GM12865 (cell line): ENCODE results near the gene CPTP.

Experiments used
- DNase-seq: peaks from one replicate; pipeline ENCODE4 v3.0.0; 2010; ENCODE audit warnings: low read depth
- H3K4me3 ChIP-seq: 2 replicates; pipeline ENCODE4 v1.5.1; 2011; ENCODE audit warnings: mild to moderate bottlenecking, low read depth, low read length, control low read depth
- TF ChIP-seq, protein P1 (sequence below): IDR thresholded peaks from 2 replicates; pipeline ENCODE4 v1.5.1; 2011; ENCODE audit warnings: low read length, control low read depth, low read depth, inconsistent platforms; ENCODE audit not compliant: insufficient read depth; ENCODE audit errors: missing control alignments

CPTP gene

DNA sequence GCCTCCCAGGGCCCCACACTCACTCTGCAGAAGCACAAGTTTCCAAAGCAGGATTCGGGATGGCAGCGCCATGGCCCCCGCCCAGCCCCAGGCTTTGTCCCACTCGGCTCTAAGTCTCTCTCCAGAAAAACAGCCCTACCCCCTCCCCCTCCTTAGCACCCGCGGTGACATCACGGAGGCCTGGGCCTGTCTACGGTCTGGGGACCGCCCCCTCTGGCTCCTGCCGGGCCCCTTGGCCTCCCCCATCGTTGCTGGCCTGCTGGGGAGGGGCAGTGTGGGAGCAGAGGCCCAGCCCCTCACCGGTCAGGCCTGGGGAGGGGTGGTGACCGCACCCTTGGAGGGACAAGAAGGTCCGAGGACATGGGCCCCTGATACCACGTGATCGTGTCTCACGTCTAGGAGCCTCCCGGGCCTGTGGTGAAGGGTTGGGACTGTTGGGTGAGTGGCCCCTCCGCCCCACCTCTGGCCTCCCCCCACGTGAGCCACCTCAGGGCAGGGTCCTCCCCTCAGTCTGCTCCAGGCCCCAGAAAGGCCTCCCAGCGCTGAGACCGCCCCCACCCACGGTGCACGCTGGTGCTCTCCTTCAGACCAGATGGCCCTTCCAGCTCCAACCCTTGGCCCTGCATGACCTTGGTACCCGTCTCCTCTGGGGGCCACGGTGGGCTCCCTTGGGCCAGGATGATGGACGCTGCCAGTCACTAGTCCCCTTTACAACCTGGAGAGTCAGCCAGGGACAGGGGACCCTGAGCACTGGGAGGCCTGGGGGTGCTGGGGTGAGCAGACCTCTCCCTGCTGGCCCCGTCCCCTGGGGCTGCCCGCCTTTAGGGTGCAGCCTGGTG is 34.0 kb downstream of the CPTP start, which contains the start of gene MXRA8:
MXRA8 (minus strand) TSS at position 123 of the 839 bp plus-strand sequence; CDS start at position 72, 51 bp downstream.
- TF ChIP-seq, protein P1, sequence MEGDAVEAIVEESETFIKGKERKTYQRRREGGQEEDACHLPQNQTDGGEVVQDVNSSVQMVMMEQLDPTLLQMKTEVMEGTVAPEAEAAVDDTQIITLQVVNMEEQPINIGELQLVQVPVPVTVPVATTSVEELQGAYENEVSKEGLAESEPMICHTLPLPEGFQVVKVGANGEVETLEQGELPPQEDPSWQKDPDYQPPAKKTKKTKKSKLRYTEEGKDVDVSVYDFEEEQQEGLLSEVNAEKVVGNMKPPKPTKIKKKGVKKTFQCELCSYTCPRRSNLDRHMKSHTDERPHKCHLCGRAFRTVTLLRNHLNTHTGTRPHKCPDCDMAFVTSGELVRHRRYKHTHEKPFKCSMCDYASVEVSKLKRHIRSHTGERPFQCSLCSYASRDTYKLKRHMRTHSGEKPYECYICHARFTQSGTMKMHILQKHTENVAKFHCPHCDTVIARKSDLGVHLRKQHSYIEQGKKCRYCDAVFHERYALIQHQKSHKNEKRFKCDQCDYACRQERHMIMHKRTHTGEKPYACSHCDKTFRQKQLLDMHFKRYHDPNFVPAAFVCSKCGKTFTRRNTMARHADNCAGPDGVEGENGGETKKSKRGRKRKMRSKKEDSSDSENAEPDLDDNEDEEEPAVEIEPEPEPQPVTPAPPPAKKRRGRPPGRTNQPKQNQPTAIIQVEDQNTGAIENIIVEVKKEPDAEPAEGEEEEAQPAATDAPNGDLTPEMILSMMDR = no peak
- H3K4me3 ChIP-seq = no peak within 1 kb of the TSS
- no peak for DNase-seq

DNA sequence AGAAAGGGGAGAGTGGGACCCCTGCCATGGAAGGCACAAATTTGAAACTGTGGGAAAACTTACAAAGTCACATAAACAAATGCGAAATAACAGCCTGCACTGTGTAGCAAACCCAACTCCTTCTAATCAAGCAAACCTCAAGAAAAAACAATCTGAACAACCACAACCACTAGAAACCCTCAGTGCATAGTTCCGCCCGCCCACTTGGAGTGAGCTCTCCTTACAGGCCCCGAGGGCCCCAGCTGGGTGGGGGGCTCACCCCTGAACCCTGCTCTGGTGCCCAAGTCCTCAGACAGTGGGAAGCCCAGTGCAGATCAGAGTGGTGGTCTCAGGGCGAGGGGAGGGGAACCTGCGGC is 34.7 kb downstream of the CPTP start:
- TF ChIP-seq, protein P1 = no peak
- no peak for DNase-seq
- H3K4me3 ChIP-seq = no peak overlapping the region

DNA sequence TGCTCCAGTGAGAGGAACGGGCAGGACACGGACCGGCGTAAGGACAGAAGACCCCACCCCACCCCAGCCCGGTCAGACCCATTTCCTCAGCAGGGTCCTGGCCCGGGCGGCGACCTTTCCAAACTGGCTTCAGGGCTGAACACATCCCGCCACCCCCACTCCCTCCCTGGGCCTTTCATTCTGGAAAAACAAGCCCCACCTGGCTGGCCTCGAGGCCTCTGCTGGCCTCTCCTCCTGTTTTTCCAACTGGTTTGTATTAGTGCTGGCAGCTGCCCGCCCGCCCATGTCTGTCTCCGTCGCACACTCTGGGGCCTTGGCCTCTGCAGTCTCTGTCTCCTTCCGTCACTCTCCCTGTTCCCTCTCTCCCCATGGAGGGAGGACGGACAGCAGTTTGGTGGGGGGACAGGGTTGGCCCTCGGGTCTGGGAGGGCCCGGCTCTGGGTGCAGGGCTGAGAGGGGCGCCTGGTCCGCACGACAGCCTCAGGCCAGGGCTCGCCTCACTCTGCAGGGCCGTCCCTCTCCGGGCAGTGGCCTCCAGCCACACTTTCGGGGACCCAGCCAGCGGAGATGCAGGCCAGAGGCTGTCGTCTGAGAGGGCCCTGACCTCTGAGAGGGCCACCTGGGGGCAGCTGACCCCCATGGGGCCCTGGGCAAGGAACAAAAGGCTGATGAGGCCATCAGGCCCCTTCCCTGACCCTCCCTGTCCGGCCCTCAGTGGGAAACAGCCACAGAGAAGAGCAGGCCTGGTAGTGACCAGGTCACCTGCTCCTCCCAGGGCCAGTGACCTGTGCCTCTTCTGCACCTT is 35.3 kb downstream of the CPTP start:
- DNase-seq = no peak
- no peak overlapping the region for H3K4me3 ChIP-seq

DNA sequence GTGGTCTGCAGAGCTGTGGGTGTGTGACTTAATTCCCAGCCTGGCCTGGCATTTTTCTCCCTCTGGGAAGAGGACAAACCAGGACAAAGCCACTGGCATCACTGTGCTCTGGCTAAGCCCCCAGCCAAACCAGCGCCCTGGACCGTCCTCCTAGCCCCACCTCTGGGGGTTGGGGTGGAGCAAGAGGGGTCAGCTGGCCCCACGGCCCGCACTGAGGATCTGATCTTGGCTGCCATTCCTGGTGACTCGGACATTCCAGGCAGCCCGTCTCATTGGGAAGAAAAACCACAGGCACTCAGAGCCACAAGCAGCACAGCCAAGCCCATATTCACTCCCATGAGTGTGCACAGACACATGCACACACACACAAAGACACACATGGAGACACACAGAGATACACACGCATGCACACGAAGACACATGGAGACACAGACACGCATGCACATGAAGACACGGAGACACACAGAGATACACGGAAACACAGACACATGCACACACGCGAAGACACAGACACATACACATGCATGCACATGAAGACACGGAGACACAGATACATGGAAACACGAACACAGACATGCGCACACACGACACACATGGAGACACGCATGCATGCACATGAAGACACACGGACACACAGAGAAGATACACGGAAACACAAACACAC is 36.0 kb downstream of the CPTP start:
- DNase-seq = no peak
- TF ChIP-seq, protein P1 = no peak
- H3K4me3 ChIP-seq = no peak overlapping the region

More for the DNA sequence above, 35.3 kb downstream of the CPTP start:
- TF ChIP-seq, protein P1 = no peak

DNA sequence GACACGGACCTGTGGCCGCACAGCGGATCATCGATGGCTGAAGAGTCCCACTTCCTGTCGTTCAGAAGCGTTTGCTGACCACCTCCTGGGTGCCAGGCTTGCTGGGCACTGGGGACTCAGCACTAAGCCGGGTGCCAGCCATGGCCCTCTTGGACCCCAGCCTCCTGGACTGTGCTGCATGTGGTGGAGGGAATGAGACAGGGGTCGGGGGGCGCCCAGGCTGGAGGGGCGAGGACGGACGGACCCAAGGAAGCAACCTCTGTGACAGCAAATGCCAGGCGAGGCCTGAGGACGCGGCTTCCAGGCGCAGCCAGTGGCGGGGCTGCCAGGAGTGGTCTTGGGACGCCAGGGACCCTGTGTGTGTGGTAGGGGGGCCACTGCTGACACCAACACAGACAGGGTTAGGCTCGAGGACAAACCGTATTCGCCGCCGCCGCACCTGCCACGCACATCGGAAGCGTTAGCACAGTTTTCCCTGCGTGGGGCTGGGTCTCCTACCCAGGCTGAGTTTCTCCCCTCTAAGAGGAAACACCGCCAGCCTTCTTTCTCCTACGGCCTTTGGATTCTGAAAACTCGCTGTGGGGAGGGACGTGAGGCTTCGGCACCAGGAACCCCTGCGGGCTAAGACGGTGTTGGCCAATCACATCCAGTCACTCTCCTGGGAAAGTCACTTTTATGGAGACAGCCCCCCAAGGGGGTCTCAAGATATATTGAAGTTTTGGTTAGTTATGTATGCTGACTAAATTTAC is 36.8 kb downstream of the CPTP start:
- DNase-seq = no peak
- TF ChIP-seq, protein P1 = no peak
- H3K4me3 ChIP-seq = no peak overlapping the region

DNA sequence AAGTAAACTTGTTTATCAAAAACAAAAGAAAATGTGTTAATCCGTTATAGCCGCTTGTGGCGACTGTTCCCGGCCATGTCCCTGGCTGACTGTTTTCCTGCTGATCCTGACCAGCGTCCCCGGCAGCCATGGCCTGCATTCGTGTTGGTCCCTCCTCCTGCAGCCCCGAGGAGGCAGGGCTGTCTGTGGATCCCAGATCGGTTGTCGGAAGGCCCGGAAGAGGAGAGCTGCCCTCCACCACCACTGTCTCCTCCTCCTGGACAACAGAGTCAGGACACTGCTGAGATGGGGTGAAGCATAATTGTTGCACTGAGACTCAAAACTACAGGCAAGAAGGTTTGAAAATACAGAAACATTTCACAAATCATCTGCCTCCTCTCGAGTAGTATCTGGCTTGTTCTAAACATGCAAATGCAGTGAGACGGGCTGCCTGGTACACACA is 37.4 kb downstream of the CPTP start:
- DNase-seq = no peak
- no peak overlapping the region for H3K4me3 ChIP-seq
- TF ChIP-seq, protein P1 = no peak
